Stimulated activated naive CD4-positive, alpha-beta T cell treated with Interleukin-2 at 50 U/mL for 16 hours (primary cell): ENCODE results near the gene GPM6B.

ENCODE experiments used
- DNase-seq: peaks from one replicate; lab custom pipeline; 2025; lab: John Stamatoyannopoulos, UW

Gene GPM6B, protein sequence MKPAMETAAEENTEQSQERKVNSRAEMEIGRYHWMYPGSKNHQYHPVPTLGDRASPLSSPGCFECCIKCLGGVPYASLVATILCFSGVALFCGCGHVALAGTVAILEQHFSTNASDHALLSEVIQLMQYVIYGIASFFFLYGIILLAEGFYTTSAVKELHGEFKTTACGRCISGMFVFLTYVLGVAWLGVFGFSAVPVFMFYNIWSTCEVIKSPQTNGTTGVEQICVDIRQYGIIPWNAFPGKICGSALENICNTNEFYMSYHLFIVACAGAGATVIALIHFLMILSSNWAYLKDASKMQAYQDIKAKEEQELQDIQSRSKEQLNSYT

DNA sequence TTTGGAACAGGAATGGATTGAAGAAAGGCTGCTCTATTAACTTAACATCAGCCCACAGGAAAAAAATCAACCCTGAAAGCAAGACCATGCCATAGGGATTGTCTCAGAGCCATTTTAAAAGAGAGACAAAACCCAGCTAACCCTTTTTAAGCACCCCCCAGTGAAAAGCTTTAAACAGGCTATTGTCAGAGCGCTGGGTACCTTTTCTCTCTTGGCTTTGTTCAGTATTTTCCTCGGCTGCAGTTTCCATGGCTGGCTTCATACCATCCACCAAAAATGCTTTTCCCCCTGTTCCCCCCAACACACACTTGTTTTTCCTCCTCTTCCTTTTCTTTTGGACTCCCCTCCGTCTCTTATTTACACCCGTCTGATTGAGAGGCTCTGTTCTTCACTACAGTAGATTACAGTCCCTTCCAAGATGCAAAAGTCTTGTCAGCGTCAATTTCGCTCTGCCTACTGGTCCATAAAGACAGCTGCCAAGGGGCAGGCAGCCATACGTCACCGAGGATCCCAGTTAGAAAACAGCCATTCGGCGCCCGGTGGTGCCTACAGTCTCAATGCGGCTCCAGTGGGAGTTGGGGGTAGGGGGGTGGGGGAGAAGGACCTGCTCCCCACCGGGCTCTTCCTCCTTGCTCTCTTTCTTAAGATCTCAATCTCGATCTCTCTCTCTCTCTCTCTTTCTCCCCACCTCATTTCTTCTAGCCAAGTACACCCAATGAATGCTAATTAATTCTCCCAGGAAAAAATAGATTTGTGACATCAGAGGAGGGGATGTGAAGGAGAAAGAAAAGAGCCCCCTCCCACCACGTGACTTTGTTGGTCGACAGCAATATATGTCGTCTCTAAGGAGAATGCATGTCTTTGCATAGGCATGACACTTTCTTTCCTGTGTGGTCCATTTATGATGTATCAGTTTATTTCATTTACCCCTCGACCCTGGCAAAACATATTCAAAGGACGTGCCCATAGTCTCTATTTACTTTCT, at the start of gene GPM6B:
Gene GPM6B, minus strand, starts transcription at position 451 of the 985 bp plus-strand sequence. Its CDS starts 189 bp downstream, at position 262.
- DNase-seq: no peak

DNA sequence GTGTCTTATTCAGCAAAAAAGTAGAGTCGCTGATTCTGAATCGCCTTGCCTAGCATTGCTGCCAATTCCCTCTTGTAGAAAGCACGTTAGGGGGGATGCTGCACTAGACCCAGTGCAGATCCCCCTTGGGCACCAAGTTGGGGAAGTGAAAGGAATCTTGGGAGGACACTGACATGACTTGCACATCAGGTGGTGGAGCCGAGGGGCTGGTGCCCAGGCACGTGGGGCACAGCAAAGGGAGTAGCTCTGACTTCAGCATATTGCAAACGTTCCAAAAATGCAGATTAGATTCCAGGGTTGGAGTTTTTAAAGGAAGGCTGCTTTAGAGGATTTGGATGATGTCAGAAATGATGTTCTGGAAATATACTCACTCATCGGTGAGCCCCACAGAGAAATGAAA, 47.4 kb upstream of the GPM6B start:
- DNase-seq: no peak

DNA sequence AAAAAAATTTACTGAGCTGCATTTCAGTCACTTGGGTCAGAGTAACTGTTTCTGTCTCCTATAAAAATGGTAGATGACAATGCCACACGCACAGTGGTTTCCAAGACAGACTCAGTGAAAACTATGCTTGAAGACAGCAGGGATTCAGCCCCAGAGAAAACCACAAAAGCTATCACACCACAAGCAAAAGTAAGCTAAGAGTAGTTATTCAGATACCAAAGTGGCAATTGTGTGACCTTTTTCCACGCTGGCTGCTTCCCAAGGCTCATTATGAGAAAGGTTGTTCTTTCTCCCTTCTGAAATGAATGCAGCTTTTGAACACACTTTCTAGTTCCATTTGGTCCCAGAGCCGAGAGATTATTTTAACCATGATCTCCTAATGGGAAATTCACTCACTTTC, 46.4 kb upstream of the GPM6B start:
- no peak for DNase-seq

DNA sequence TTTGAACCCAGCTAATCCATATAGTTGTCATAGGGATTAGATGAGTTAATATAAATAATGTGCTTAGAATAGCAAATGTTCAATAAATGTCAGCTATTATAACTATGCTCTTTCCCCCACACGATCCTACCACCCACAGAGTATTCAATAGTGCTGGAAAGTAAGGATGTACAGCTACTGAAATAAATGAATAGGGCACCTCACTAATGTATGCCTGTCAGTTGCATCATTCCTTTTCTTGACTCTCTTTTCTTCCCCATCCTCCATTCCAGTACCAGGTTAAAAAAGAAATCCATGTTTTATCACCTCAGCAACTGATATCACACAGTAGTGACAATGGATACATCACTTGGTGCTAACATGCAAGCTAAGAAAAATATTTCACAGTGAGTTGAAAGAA, 42.8 kb upstream of the GPM6B start:
- no peak for DNase-seq

DNA sequence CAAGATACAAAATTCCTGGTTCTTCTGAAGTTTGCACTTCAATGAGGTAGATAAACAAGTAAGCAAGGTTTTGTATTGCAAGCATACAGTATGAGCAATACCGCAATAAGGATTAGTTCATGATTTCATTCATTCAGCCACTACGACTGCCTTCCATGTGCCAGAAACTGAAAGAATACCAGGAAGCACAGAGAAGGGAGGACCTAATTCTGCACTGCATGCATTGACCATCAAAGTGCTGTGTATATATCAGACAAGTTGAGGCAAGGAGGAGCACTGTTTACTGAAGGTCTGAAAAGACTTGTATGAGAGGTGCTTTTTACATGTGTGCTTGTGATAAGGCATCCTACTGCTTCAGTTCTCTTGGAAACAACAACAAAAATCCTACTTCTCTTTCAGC, 40.9 kb upstream of the GPM6B start:
- DNase-seq: no peak

DNA sequence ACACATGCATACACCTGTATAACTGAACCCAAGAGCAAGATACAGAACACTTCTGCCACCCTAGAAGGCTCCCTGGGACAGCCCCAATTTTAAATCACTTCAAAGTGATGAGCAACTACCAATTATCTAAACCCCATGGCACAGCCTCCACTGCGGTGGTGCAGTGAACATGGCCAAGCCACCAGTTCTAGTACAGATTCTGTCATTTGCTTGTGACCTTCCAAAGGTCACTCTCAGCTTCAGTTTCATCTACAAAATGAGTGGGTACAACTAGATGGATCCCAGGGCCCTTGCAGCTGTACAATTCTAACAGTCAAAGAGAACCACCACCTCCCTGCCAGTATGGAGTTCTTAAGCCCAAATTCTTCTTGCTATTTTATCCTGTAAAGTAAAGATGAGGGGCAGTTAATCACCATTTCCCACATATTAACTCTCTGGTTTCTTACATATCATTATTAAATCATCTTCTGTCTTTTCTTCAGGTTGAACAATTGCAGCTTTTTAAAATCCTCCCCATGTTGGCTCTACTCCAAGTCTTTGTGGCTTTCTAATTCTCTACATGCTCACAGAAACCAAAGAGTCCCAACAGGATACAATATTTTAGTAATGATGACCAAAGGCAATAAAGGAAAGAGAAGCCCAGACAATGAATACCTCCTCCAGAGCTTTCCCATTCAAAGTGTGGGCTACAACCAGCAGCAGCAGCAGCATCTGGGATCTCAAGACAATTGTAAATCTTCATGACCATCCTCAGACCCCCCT, 39.0 kb upstream of the GPM6B start:
- no peak for DNase-seq

DNA sequence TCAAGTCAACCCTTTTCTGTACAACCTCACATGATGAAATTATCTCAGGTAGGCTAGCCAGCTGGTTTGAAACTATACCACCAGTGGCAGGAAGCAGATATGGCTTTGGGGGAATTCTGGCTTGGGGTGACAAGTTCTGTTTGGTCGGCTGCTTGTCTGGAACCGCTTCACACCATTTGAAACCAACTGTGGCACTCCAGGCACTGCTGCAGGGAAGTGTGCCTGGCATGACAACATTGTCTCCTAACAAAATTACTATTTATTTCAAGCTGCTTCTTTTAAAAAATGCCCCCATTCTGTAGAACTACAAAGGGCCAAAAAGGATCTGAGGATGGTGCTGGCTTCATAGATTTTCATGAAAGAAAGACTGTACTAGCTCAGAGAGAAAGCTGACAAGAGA, 37.1 kb upstream of the GPM6B start:
- no peak for DNase-seq

DNA sequence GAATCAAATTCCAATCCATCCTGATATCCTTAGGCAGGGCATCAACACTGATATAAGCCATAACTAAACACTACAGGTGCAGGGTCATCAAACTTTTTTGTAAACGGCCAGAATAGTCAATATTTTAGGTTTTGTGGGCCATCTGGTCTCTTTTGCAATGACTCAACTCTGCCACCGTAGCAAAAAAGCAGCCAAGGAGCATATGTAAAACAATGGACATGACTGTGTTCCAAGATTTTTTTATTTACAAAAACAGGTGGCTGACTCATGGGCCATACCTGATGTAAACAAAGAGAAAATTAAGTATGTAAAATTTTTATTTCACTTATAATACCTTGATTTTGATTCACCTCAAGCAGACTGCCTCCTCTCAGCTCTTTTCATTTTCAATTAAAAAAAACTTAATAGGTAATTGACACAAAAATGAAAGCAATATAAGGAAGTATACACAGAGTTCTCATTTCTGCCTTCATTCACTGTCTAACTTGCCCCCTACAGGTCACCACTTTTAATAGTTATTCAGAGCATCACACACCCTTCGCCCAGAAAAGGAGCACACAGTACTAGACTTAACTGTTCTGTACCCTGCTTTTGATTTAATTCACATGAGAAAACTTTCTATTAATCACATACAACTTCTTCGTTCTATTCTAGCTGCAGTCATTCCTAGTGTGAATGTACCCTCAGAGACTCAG, 35.3 kb upstream of the GPM6B start:
- DNase-seq: no peak

DNA sequence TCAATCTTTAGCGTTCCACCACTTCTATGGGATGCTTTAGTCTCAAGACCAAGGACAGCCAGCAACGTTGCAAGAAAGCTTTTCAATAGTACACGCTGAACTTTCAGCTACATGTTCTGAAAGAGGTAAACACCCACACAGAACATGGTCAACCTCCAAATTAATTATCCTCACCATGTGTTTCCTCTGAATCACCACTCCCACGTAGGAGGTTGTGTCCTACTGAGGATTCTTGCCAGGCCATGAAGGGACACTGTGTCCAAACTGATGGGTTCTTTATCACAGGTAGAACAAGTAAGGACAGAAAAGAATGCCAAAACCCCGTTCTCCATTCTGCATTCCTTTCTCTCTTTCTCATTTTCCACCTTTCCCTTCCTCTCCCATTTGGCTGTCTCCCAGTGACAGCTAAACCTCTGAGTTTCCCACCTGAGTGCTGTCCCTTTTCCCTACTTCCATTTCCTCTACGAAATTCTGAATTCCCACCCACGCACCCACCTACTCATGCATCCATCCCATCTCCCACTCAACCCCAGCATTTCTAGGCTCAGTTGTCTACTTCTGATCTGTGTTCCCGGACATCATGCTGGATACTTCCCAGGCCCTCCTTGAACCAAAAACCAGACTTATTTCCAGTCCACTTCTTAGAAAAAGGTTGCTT, 29.0 kb upstream of the GPM6B start:
- no peak for DNase-seq

DNA sequence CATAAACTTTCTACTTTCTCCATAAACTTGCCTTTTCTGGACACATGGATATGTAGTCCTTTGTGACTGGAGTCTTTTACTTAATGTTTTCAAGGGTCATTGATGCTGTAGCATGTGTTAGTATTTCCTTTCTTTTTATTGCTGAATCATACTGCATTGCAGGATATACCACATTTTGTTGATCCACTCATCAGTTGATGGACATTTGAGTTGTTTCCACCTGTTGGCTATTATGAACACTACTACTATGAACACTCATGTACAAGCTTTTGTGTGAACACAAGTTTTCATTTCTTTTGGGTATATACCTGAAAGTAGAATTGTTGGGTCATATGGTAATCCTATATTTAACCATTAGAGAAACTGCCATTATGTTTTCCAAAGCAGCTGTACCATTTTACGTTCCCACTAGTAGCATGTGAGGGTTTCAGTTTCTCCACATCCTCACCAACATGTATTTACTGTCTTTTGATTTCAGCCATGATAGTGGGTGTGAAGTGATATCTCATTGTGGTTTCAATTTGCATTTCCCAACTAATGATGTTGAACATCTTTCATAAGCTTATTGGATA, 26.3 kb upstream of the GPM6B start:
- DNase-seq: no peak

DNA sequence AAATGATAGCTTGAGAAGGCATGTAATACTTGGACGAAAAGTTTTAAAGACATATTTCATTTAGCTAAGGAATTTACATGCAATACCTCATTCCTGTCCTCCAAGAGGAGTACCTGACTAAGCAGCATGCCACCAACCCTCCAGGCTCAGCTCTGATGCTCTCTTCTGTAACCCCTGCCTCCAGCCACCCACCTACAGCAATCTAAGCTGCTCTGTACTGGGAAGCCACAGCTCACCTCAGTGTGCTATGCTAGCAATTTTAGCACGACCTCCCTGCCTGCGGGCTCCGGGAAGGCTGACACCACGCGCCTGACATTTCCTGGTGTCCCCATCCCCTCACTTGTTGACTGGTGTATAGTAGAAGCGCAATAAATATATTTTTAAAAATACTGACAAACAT, 23.2 kb upstream of the GPM6B start:
- no peak for DNase-seq

DNA sequence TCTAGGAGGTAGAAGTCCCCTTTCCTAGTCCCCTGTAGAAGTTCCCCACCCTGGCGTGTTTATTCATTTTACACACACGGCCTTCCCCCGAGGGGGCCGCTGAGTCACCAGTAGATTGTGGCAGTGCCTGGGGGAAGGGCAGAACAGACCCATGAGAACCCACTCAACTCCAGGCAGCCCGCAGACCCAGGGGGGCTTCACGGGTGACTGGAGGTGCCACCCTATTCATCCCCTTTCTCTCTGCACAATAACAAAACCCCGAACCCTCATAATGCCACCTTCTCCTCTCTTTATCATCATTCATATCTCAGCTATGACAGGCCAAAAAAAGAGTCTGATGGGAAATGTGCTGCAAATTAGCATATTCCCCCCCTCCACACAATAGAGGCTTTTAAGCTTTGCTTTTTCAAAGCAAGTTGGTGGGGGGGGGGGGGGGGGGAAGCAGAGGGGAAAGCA, 20.4 kb upstream of the GPM6B start:
- DNase-seq: no peak

DNA sequence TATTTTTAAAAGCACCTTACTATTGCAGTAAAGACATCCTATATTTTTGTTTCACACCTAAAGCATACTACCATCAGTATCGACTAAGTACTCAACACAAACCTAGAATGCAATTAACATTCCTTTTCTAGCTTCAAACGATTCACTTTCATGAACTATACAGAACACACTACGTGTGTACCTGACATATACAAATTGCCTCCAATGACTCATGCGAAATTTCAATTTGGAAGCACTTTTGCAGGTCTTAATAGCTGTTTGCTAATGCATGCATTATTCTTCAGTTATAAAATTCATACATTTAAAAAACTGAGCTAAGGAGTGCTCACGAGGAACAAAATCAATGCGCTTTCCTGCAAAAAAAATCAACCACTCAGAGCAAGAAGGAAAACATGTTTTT, 19.7 kb upstream of the GPM6B start:
- DNase-seq: no peak

DNA sequence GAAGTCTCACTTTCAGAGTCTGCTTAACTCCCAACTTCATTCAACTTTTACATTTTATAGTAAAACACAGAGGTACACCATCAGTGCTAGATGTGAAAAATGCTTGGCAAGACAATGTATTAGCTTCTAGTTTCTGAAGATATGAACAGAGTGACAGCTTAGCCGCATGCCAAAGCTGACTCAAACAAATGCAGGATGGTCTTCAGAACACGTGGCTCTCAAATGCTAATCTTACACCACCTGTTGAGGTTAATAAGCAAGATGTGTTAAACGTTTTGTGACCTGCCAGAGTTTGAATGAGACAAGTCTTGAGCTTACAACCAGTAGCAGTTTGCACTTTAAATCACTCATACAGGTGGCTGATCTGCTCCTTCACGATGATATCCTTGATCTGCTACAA, 18.9 kb upstream of the GPM6B start:
- DNase-seq: no peak

DNA sequence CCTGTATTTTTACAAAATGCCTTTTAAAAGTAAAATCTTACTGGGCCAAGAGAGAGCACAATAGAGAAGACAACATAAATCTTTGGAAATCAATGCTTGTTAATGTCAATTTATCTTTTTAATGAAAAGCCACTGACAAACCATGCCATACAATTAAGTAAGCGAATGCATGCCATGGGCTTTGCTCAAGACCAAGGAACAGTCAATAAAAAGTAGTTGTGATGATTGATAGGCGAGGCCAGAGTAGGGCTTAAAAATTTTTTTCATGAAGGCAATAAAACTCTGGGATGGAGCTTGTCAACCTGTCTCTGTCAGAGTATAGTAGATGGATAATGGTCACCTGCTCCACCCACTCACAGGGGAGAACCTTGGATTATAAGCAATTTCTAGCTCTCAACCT, 17.5 kb upstream of the GPM6B start:
- no peak for DNase-seq

DNA sequence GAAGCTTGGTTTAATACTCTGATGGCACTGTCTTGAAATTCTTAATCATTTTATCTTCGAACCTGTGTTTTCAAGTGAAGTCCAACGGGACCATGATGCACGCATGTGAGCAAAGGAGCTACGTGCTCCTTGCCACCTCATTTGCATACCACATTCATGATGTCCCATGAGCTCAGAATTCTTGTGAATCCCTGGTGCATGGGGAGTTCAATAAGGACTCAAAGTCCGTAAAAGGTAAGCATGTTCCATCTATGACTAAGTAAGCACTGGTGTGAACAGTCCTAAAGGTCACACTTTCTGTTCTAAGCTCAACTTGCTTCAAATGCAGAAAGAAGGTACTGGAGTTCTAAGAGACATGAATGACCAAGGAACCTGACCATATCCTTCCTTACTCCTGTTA, 13.1 kb upstream of the GPM6B start:
- no peak for DNase-seq

DNA sequence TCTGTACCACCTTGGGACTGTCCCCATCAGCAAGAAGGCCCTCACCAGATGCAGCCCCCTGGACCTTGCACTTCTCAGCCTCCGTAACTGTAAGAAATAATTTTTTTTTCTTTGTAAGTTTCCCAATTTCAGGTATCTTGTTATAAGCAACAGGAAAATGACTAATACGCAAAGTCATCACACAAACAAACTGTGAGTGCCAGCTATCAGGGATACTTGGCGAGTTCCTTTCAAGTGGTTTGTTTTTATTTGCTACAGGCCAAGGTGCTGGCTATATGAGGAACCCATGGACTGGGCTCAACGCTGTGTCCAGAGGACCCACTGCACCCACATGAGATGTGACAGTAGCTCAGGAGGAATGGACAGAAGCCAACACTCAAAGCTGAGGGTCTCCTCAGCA, 11.5 kb upstream of the GPM6B start:
- DNase-seq: no peak

DNA sequence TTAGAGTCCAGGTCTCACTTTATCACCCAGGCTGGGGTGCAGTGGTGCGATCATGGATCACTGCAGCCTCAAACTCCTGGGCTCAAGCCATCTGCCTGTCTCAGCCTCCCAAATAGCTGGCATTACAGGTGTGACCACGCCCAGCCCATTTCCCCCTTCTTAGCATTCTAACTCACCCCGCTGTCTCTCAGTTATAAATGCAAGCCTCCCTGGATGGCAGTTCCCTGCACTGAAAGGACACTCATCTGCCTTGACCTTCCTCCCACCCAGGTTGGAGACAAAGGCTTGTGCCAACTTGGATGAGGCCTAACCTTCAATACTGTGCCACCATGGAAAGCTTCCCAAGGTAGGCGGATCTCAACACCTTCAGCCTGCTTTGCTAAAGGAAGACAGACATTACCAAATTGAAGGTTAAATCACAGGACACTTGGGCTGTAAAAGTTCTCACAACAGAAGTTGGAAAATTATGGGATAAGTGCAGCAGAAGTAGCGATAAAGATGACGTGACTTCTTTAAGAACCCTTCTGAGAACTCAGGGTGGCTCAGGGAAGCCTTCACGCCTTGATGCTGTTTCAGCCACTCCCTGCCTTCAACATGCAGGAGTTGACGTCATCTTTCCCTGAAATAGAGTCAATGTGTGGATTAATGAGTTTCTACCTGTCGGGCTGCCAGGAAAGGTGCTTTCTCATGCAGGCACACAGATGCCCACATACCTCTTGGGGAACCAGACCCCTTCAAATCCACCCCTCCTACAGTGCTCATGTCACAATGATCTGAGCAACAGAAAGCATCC, 10.6 kb upstream of the GPM6B start:
- no peak for DNase-seq

DNA sequence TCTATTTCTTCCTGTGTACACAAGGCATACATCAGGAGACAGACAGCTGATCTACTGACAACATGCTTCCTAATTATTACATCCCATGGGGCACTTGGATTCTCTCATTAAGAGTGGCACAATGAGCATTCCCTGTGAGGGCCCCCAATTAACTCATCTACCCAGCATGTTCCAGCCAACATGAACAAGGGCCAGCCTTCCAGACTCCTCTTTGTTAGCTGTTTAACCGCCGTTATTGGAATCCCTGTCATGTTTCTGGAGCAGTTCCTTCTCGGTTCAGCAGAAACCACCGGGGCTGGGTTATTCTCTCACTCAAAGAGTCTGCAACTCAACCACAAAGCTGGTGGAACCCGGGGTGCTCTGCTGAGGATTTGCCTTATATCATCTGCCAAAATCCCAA, 9.9 kb upstream of the GPM6B start:
- no peak for DNase-seq

DNA sequence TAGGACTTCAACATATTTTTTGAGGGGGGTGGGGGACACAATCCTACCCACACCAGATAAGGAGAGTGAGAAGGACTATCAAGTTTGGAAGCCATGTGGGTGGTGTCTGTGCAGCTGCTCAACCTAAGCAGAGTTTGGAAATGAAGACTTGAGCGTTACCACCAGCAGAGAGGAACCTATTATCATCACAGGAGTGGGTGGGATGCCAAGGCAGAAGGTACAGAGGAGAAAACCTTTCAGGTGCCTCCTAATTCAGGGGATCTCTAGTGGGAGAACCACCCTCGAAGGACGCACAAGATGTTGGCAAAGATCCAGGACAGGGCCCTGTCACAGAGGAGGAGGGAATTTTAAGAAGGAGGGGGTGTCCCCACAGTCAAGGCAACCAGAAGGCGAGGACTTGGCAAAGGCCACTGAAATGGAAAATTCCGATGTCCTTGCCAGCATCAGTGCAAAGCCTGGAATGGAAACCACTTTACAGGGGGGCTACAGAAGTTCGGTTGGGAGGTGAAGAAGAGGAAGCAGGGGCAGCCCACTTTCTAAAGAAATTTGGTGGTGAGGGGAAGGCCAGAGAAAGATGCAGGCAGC, 8.4 kb upstream of the GPM6B start:
- no peak for DNase-seq
